Measurements from ENCODE around the gene SLK. TPM values are rescaled to one million over a fixed set of nuclear protein-coding genes. Genes with fewer than 3 reads are reported as not detected.

SLK gene
- total RNA-seq, 2 donors from 2014 or later, result 38.3 to 91.2 TPM

- no peak for DNase-seq (ENCODE audit: low spot score)
- H3K9me3 ChIP-seq, result no peaks in the 10 kb centered on the region
- no peaks in the 10 kb centered on the region for H3K4me1 ChIP-seq (ENCODE audit: control insufficient read depth in 1 of 2, low read depth in 2 of 2)
- H3K27me3 ChIP-seq (replicated peaks; ENCODE audit: insufficient read depth), result no peaks in the 10 kb centered on the region
- TF ChIP-seq CTCF (IDR thresholded peaks at IDR 0.05), result no peak
- H3K36me3 ChIP-seq, result peaks cover 47% of the 10 kb centered on the region
- H3K27ac ChIP-seq, result no peak overlapping the region
- ATAC-seq (ENCODE audit: insufficient number of reproducible peaks, low FRiP score, low read depth), result no peak
- no peak overlapping the region for H3K4me3 ChIP-seq
These were observed 53.1 kb downstream of the SLK start for GRCh38 chr10:104020020-104020419.

- Histone ChIP-seq H3K27ac (no peak overlapping the region), H3K36me3 (peaks cover 57% of the 10 kb centered on the region), H3K4me3 (no peak overlapping the region), H3K9me3 (no peaks in the 10 kb centered on the region), H3K4me1 (ENCODE audit: control insufficient read depth in 1 of 2, low read depth in 2 of 2) (no peaks in the 10 kb centered on the region), H3K27me3 (replicated peaks; ENCODE audit: insufficient read depth) (no peaks in the 10 kb centered on the region)
- ATAC-seq (ENCODE audit: insufficient number of reproducible peaks, low FRiP score, low read depth) (no peak), DNase-seq (ENCODE audit: low spot score) (no peak)
- no peak for TF ChIP-seq CTCF (IDR thresholded peaks at IDR 0.05)
These were observed 54.3 kb downstream of the SLK start for GRCh38 chr10:104021246-104021645.

- Histone ChIP-seq H3K27me3 (replicated peaks; ENCODE audit: insufficient read depth) (no peaks in the 10 kb centered on the region), H3K27ac (no peak overlapping the region), H3K9me3 (no peaks in the 10 kb centered on the region), H3K4me3 (no peak overlapping the region), H3K4me1 (ENCODE audit: control insufficient read depth in 1 of 2, low read depth in 2 of 2) (no peaks in the 10 kb centered on the region), H3K36me3 (peaks cover 57% of the 10 kb centered on the region)
- TF ChIP-seq CTCF (IDR thresholded peaks at IDR 0.05), result no peak
- DNase-seq (ENCODE audit: low spot score) (no peak), ATAC-seq (ENCODE audit: insufficient number of reproducible peaks, low FRiP score, low read depth) (no peak)
These were observed 55.1 kb downstream of the SLK start for GRCh38 chr10:104022026-104022425.

- H3K36me3 ChIP-seq, result peaks cover 47% of the 10 kb centered on the region
- no peak for DNase-seq (ENCODE audit: low spot score)
These were observed 58.6 kb downstream of the SLK start for GRCh38 chr10:104025524-104025923.

GRCh38 chr10:104026762-104027161 is 59.8 kb downstream of the SLK start:
- no peak for TF ChIP-seq CTCF (IDR thresholded peaks at IDR 0.05)
- Histone ChIP-seq H3K27me3 (replicated peaks; ENCODE audit: insufficient read depth) (no peaks in the 10 kb centered on the region), H3K36me3 (peaks cover 37% of the 10 kb centered on the region), H3K27ac (no peak overlapping the region), H3K4me1 (ENCODE audit: control insufficient read depth in 1 of 2, low read depth in 2 of 2) (no peaks in the 10 kb centered on the region), H3K9me3 (no peaks in the 10 kb centered on the region), H3K4me3 (no peak overlapping the region)
- no peak for ATAC-seq (ENCODE audit: insufficient number of reproducible peaks, low FRiP score, low read depth)
- DNase-seq (ENCODE audit: low spot score), result no peak

More at GRCh38 chr10:104025524-104025923, 58.6 kb downstream of the SLK start:
- H3K4me1 ChIP-seq (ENCODE audit: control insufficient read depth in 1 of 2, low read depth in 2 of 2), result no peaks in the 10 kb centered on the region
- H3K27ac ChIP-seq, result no peak overlapping the region
- H3K27me3 ChIP-seq (replicated peaks; ENCODE audit: insufficient read depth), result no peaks in the 10 kb centered on the region
- H3K4me3 ChIP-seq, result no peak overlapping the region
- H3K9me3 ChIP-seq, result no peaks in the 10 kb centered on the region
- no peak for TF ChIP-seq CTCF (IDR thresholded peaks at IDR 0.05)
- ATAC-seq (ENCODE audit: insufficient number of reproducible peaks, low FRiP score, low read depth), result no peak
